ENCODE measurements around the gene C17orf107.

DNA sequence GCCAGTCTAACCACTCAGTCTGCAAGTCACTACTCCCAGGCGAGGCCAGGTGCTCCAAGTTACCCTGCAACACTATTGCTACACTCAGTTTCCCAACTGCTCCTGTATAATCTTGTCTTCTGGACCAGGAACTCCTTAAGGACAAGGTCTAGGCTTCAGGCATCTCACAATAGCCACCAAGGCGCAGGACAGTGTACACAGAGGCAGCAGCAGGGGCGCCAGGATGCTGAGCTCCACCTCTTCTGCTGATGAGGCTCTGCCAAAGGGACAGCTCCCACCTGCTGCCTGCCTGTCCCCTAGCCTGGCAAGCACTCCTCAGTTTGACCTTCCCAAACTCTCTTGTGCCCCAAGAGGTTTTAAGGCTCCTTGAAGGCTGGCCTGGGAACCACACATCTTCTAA lies 37.1 kb downstream of the C17orf107 start:
- TF ChIP-seq, protein P1, sequence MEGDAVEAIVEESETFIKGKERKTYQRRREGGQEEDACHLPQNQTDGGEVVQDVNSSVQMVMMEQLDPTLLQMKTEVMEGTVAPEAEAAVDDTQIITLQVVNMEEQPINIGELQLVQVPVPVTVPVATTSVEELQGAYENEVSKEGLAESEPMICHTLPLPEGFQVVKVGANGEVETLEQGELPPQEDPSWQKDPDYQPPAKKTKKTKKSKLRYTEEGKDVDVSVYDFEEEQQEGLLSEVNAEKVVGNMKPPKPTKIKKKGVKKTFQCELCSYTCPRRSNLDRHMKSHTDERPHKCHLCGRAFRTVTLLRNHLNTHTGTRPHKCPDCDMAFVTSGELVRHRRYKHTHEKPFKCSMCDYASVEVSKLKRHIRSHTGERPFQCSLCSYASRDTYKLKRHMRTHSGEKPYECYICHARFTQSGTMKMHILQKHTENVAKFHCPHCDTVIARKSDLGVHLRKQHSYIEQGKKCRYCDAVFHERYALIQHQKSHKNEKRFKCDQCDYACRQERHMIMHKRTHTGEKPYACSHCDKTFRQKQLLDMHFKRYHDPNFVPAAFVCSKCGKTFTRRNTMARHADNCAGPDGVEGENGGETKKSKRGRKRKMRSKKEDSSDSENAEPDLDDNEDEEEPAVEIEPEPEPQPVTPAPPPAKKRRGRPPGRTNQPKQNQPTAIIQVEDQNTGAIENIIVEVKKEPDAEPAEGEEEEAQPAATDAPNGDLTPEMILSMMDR (IDR thresholded peaks at IDR 0.05; ENCODE audit: low read length) = no peak
- TF ChIP-seq EZH2 (IDR thresholded peaks at IDR 0.05; ENCODE audit: borderline replicate concordance, low read length) = no peak
